Mucosa of rectum (tissue), 2 donors: ENCODE measurements around the gene IRF2BP2.

Source experiments
- H3K27ac ChIP-seq, 2 donors: one replicate each; pipeline ENCODE4 v1.7.0; 2013; ENCODE audit warnings: inconsistent platforms in 2 of 2, low read depth in 2 of 2, low read length in 2 of 2
- H3K27me3 ChIP-seq, 2 donors: one replicate each; pipeline ENCODE4 v1.7.0; 2013; ENCODE audit warnings: low read length in 2 of 2; ENCODE audit not compliant: control insufficient read depth in 2 of 2, insufficient read depth in 2 of 2
- H3K36me3 ChIP-seq, 2 donors: one replicate each; pipeline ENCODE4 v1.7.0; 2013; ENCODE audit warnings: low read length in 2 of 2; ENCODE audit not compliant: control insufficient read depth in 2 of 2, insufficient read depth in 2 of 2
- H3K4me1 ChIP-seq, 2 donors: one replicate each; pipeline ENCODE4 v1.7.0; 2013; ENCODE audit warnings: low read length in 2 of 2, mild to moderate bottlenecking in 1 of 2; ENCODE audit not compliant: control insufficient read depth in 2 of 2, insufficient read depth in 2 of 2
- H3K4me3 ChIP-seq, 2 donors: one replicate each; pipeline ENCODE4 v1.7.0; 2013; ENCODE audit warnings: low read length in 2 of 2
- H3K9ac ChIP-seq, 2 donors: one replicate each; pipeline ENCODE4 v1.7.0; 2013; ENCODE audit warnings: low read length in 2 of 2, low read depth in 1 of 2, mild to moderate bottlenecking in 1 of 2
- H3K9me3 ChIP-seq, 2 donors: one replicate each; pipeline ENCODE4 v1.7.0; 2013; ENCODE audit warnings: low read length in 2 of 2; ENCODE audit not compliant: control insufficient read depth in 2 of 2
- donor health status: healthy.
- donor health status: Normal muscosa, but diverticular disease.

The IRF2BP2 gene

DNA sequence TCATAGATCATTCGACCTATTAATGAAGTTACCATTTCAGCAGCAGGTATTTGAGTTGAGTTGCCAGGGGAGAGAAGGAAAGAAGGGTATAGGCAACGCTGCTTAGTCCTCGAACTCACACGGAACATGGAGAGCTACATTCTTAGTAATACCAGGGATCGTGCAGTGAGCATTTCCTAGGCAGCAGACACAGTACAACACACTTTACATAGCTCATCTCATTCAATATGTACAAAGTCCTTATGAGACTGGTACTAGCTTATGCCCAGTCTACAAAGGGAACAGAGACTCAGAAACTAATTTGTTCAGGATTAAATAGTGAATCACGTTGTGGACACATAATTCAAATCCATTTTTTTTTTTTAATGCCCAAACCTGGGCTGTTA is 25.6 kb downstream of the IRF2BP2 start:
- H3K4me1 ChIP-seq = peaks cover 6 to 7% of the 10 kb centered on the region in 2 donors
- no peaks in the 10 kb centered on the region for H3K36me3 ChIP-seq
- H3K4me3 ChIP-seq = no peak overlapping the region
- H3K27me3 ChIP-seq = no peaks in the 10 kb centered on the region
- peak overlapping the region in 1 of 2 donors; percentile 39 for H3K27ac ChIP-seq
- no peaks in the 10 kb centered on the region for H3K9me3 ChIP-seq
- H3K9ac ChIP-seq = no peak overlapping the region

DNA sequence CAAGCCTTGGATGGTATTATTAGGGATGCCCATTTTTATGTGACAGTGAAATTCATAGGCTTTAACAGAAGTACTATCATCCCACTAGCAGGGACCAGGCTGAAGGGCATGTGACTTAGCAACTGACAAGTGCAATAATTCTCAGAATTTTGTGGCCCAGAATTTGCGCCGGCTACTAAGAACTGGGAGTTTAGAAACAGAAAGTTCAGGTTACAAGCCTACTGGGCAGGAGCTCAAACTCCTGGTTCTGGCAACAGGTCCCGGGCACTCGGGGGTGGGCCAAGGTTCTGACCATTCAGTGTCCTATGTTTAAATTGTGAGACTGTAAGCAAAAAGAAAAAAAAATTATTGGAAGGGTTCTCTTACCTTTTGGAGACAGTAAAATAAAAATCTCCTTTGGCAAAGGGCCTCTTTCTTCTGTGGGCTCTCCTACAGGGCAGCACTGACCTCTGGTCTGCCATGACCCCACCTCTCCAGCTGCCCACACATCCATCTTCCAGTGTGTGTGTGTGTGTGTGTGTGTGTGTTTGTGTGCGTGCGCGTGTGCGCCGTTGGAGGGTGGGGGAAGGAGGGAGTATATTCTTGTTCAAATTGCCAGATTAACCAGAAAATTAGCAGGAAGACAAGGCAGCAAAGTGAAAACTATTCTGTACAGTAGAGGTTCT is 26.1 kb downstream of the IRF2BP2 start:
- no peak overlapping the region for H3K9ac ChIP-seq
- peaks cover 6 to 7% of the 10 kb centered on the region in 2 donors for H3K4me1 ChIP-seq
- H3K4me3 ChIP-seq = no peak overlapping the region
- no peaks in the 10 kb centered on the region for H3K36me3 ChIP-seq
- H3K27ac ChIP-seq = peak overlapping the region in 1 of 2 donors; percentile 39
- no peaks in the 10 kb centered on the region for H3K27me3 ChIP-seq
- H3K9me3 ChIP-seq = no peaks in the 10 kb centered on the region

DNA sequence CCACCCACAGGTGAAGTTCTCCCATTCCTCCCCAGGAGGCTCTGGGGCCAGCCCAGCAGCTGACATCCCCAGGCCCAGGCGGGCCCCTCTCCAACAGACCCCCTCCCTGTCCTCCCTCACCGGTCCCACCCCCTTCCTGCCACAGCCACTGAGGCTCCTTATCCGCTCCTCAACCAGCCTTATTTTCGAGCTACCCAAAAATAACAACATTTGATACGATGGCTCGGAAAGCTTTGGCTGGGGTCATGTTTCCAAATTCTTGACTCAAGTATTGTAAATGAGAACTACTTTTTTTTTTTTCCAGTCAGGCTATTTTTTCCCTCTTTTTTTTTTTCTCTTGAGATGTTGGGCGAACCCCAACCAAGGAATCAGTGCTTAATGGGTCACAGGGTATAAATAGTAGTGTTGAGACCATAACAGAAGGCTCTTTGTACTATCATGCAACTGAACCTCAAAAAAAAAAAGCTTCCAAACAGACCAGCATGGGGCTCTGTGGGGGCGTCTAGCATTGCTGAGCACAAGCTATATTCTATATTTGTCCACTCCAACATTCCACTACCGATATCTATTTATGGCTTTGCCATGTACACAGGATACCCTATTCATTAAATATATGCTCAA is 27.2 kb downstream of the IRF2BP2 start:
- H3K27ac ChIP-seq = peak overlapping the region; percentile 11 to 50
- H3K9me3 ChIP-seq = no peaks in the 10 kb centered on the region
- H3K9ac ChIP-seq = no peak overlapping the region
- no peaks in the 10 kb centered on the region for H3K36me3 ChIP-seq
- H3K4me1 ChIP-seq = peaks cover 6 to 7% of the 10 kb centered on the region in 2 donors
- H3K27me3 ChIP-seq = no peaks in the 10 kb centered on the region
- H3K4me3 ChIP-seq = no peak overlapping the region

DNA sequence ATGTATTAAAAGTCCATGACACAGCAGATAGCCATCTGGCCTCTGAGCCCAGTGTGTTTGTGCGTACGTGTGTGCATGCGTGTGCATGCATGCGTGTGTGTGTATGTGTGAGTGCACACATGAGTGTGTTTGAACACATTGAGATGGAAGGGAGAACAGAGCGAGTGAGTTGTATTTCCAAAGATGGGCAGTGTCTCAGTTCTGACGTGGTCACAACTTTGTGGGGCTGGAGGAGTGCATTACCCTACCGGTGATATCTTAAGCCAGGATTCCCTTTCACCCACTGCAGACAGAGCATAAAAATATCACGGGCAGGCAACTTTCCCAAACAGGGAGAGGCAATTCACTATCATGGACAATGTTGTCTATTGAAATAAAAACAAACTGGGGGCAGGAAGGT is 27.8 kb downstream of the IRF2BP2 start:
- peak overlapping the region in 1 of 2 donors; percentile 50 for H3K27ac ChIP-seq
- peaks cover 6 to 7% of the 10 kb centered on the region in 2 donors for H3K4me1 ChIP-seq
- no peaks in the 10 kb centered on the region for H3K27me3 ChIP-seq
- H3K36me3 ChIP-seq = no peaks in the 10 kb centered on the region
- H3K9ac ChIP-seq = no peak overlapping the region
- no peaks in the 10 kb centered on the region for H3K9me3 ChIP-seq
- H3K4me3 ChIP-seq = no peak overlapping the region

DNA sequence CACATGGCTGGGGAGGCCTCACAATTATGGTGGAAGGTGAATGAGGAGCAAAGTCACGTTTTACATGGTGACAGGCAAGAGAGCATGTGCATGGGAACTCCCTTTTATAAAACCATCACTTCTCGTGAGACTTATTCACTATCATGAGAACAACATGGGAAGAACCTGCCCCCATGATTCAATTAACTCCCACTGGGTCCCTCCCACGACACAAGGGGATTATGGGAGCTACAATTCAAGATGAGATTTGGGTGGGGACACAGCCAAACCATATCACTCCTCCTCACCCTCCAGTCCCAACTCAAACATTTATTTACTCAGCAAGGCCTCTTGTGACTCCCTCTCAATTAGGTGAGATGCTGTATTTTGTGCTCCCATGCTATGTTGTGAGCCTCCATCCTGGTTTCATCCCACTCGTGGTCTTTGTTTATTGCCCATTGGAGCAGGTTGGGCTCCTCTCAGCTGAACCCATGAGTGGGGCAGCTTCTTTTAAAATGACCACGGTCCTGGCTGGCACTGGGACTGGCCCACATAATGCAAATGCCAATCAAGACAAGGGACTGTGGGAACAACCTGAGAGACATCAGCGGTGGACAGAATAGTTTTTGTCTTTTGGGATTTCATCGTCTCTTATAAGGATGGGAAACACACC is 28.8 kb downstream of the IRF2BP2 start:
- Histone ChIP-seq H3K27me3 (no peaks in the 10 kb centered on the region), H3K9me3 (no peaks in the 10 kb centered on the region), H3K4me3 (no peak overlapping the region), H3K9ac (no peak overlapping the region), H3K27ac (no peak overlapping the region), H3K36me3 (no peaks in the 10 kb centered on the region), H3K4me1 (peaks cover 3 to 6% of the 10 kb centered on the region in 2 donors)

DNA sequence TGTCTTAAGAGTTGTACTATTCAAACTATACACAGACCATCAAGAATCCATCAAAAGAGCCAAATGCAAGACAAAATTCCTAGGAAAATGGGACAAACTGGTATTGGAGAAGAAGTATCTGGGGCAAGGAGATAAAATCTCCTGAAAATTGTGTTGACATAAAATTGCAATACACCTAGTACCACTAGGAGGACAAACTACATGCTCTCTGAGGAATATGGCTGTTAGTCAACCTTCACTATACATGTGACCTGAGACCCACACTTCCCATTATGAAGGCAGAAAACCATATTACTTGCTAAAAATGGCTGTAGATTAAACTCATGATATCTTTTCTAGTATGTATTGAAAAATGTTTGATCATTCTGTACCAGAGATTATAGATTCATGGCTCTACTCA is 30.0 kb downstream of the IRF2BP2 start:
- Histone ChIP-seq H3K27me3 (no peaks in the 10 kb centered on the region), H3K9ac (no peak overlapping the region), H3K27ac (no peak overlapping the region), H3K9me3 (no peaks in the 10 kb centered on the region), H3K4me1 (peaks cover 0 to 2% of the 10 kb centered on the region in 2 donors), H3K36me3 (no peaks in the 10 kb centered on the region), H3K4me3 (no peak overlapping the region)

DNA sequence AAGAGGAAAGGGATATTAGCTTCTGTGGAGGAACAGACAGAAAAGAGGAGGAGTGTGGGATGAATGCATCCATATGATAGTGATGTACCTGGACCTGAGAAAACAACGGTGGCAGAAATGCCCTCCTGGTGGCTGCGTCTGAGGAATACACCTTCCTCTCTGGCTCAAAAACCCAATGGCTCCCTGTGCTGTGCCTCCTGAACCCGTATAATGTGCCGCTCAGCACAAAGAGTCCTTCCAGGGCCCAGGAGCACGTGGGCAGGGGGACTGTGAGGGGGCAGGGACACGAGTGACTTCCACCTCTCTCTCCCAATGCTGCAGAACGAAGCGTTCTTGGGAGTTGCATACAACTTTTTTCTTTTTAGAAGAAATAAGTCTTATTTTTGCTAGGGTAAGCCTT is 31.2 kb downstream of the IRF2BP2 start:
- Histone ChIP-seq H3K27me3 (no peaks in the 10 kb centered on the region), H3K4me3 (no peak overlapping the region), H3K36me3 (no peaks in the 10 kb centered on the region), H3K27ac (no peak overlapping the region), H3K4me1 (no peaks in the 10 kb centered on the region), H3K9ac (no peak overlapping the region), H3K9me3 (no peaks in the 10 kb centered on the region)

DNA sequence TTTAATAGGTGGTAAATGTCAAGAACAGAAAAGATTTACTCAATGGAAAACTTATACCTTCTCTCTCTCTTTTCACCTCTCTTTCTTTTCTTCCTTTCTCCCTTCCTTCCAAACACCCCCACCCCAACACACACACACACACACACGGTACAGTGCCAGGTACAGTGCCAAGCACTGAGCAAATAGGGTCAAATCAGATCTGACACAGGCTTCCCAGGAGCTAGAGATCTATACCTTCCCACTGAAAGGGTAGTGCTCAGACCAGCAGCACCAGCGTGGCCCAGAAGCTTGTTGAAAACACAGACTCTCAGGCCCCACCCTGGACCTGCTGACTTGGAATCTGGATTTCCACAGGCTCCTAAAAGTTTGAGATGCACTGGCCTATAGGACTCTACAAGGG is 31.9 kb downstream of the IRF2BP2 start:
- Histone ChIP-seq H3K9me3 (no peaks in the 10 kb centered on the region), H3K9ac (no peak overlapping the region), H3K4me3 (no peak overlapping the region), H3K27me3 (no peaks in the 10 kb centered on the region), H3K27ac (no peak overlapping the region), H3K36me3 (no peaks in the 10 kb centered on the region), H3K4me1 (no peaks in the 10 kb centered on the region)

DNA sequence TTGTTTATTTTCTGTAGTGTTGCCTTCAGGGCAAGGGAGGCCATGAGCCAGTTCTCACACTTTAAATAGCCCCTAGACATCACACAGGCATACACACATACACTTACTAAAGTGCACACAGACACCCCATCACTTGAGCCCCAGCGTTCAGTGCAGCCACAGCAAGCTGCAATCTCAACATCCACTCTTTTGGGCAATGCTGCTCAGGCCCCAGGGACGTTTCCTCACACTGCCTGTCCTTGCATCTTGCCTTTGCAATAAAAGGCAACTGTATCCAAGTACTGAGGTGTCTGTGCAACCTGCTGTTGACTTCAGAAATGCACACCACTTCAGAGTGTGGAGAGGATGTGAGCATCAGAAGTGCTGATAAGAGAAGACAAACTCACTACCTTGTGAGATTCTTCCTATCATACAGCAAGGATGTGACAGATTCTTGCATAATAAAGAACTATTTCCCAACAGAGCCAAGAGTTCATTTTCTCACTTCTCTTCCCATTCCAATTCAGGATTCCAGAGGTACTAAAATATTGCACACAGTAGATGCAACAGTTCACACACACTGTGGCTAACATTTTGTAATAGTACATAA is 36.2 kb downstream of the IRF2BP2 start:
- no peaks in the 10 kb centered on the region for H3K36me3 ChIP-seq
- H3K4me3 ChIP-seq = no peak overlapping the region
- no peaks in the 10 kb centered on the region for H3K4me1 ChIP-seq
- no peak overlapping the region for H3K9ac ChIP-seq
- H3K9me3 ChIP-seq = no peaks in the 10 kb centered on the region
- no peak overlapping the region for H3K27ac ChIP-seq
- no peaks in the 10 kb centered on the region for H3K27me3 ChIP-seq

DNA sequence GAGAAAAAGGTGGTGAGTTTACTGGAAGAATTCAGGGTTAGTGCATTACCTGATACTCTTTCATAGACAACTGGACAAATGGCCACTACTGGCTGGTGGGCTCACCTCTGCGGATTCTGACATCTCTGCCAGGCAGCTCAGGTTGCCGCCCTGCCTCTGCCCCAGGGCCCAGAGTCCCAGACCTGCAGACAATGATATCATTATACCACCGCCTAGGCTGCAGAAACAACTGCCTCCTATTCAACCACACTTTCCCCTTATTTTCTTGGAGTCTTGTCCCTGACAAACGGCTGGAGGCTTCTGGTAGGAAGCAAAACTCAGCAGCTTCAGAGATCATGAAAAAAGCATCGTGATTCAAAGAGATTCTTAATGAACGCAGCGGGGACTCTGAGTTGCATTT is 37.0 kb downstream of the IRF2BP2 start:
- Histone ChIP-seq H3K27me3 (no peaks in the 10 kb centered on the region), H3K9me3 (no peaks in the 10 kb centered on the region), H3K27ac (no peak overlapping the region), H3K4me3 (no peak overlapping the region), H3K9ac (no peak overlapping the region), H3K36me3 (no peaks in the 10 kb centered on the region), H3K4me1 (no peaks in the 10 kb centered on the region)
